Neural progenitor cell (in vitro differentiated cells): ENCODE results near the gene TCF7L1. TPM values are rescaled to one million over a fixed set of nuclear protein-coding genes. Genes with fewer than 3 reads are reported as not detected.

Experiments used
- DNase-seq: peaks from one replicate; pipeline ENCODE4 v3.0.0-alpha.2; 2016; ENCODE audit warnings: low spot score
- H2AFZ ChIP-seq: fragments of 200-600 bp; sonication (generic); replicated peaks from 2 replicates; pipeline ENCODE4 v1.6.1; 2016; ENCODE audit warnings: antibody characterized with exemption
- H3F3A ChIP-seq: fragments of 200-600 bp; sonication (generic); 2 replicates; pipeline ENCODE4 v1.6.1; 2016; ENCODE audit warnings: antibody characterized with exemption, low read depth
- H3K27ac ChIP-seq: fragments of 200-600 bp; sonication (generic); 2 replicates; pipeline ENCODE4 v1.5.1; 2016; ENCODE audit warnings: mild to moderate bottlenecking
- H3K27me3 ChIP-seq: fragments of 200-600 bp; sonication (generic); 2 replicates; pipeline ENCODE4 v1.6.1; 2016; ENCODE audit warnings: mild to moderate bottlenecking, moderate library complexity
- H3K36me3 ChIP-seq: fragments of 200-600 bp; sonication (generic); 2 replicates; pipeline ENCODE4 v1.5.1; 2016
- H3K4me1 ChIP-seq: fragments of 200-600 bp; sonication (generic); 2 replicates; pipeline ENCODE4 v1.6.1; 2016; ENCODE audit warnings: mixed run types
- H3K4me2 ChIP-seq: fragments of 200-600 bp; sonication (generic); 2 replicates; pipeline ENCODE4 v1.6.1; 2016
- H3K4me3 ChIP-seq: fragments of 200-600 bp; sonication (generic); 2 replicates; pipeline ENCODE4 v1.5.1; 2016
- H3K79me2 ChIP-seq: fragments of 200-600 bp; sonication (generic); 2 replicates; pipeline ENCODE4 v1.6.1; 2016; ENCODE audit warnings: low read depth
- H3K9ac ChIP-seq: fragments of 200-600 bp; sonication (generic); 2 replicates; pipeline ENCODE4 v1.6.1; 2016
- H3K9me3 ChIP-seq: fragments of 200-600 bp; sonication (generic); 2 replicates; pipeline ENCODE4 v1.5.1; 2016; ENCODE audit warnings: low read depth
- H4K20me1 ChIP-seq: fragments of 200-600 bp; sonication (generic); 2 replicates; pipeline ENCODE4 v1.6.1; 2016; ENCODE audit warnings: low read depth
- H3K27ac Mint-ChIP-seq: 3 replicates; pipeline ENCODE4 v1.8.0; 2021; ENCODE audit warnings: mixed read lengths
- H3K27me3 Mint-ChIP-seq: 2 replicates; pipeline ENCODE4 v1.8.0; 2022; ENCODE audit warnings: low read depth, mild to moderate bottlenecking, inconsistent platforms, moderate library complexity, mixed read lengths; ENCODE audit not compliant: insufficient read depth
- H3K36me3 Mint-ChIP-seq: 3 replicates; pipeline ENCODE4 v1.8.0; 2021; ENCODE audit warnings: mixed read lengths
- H3K4me1 Mint-ChIP-seq: 3 replicates; pipeline ENCODE4 v1.8.0; 2021; ENCODE audit warnings: mixed read lengths
- H3K4me3 Mint-ChIP-seq: 3 replicates; pipeline ENCODE4 v1.8.0; 2021; ENCODE audit warnings: mild to moderate bottlenecking, moderate library complexity, mixed read lengths
- H3K9me3 Mint-ChIP-seq: 3 replicates; pipeline ENCODE4 v1.8.0; 2020; ENCODE audit warnings: mixed read lengths
- CTCF ChIP-seq: fragments of 200-600 bp; sonication (generic); IDR thresholded peaks from 2 replicates; pipeline ENCODE4 v1.5.1; 2017; ENCODE audit warnings: antibody characterized with exemption, mild to moderate bottlenecking
- EZH2 ChIP-seq: fragments of 200-600 bp; sonication (generic); IDR thresholded peaks from 2 replicates; pipeline ENCODE4 v1.6.1; 2017; ENCODE audit warnings: antibody characterized with exemption, mild to moderate bottlenecking, moderate library complexity
- EZH2phosphoT487 ChIP-seq: fragments of 200-600 bp; sonication (generic); IDR thresholded peaks from 2 replicates; pipeline ENCODE4 v1.6.1; 2017; ENCODE audit warnings: antibody characterized with exemption
- total RNA-seq: library from RNA; depleted of rRNA; stranded (reverse); fragments of >200 nt; gene quantifications from 2 replicates; pipeline ENCODE4 v1.2.3, GENCODE V29; 2015; ENCODE audit warnings: low replicate concordance

TCF7L1 gene
- total RNA-seq, 1 donor from 2014 or later = 1.0 TPM

GRCh38 chr2:85253890-85254289, 120.7 kb downstream of the TCF7L1 start:
- Histone ChIP-seq H3K4me2 (peak overlapping the region; percentile 76), H3K27me3 (no peaks in the 10 kb centered on the region), H3K79me2 (peaks cover 45% of the 10 kb centered on the region), H4K20me1 (peaks cover 15% of the 10 kb centered on the region), H3K27ac (no peak overlapping the region), H3K9ac (no peak overlapping the region), H3K4me3 (no peak overlapping the region), H3F3A (peaks cover 65% of the 10 kb centered on the region), H3K4me1 (peaks cover 84% of the 10 kb centered on the region), H3K9me3 (no peaks in the 10 kb centered on the region), H3K36me3 (no peaks in the 10 kb centered on the region), H2AFZ (no peak overlapping the region)
- H3K36me3 Mint-ChIP-seq = no peaks in the 10 kb centered on the region
- no peaks in the 10 kb centered on the region for H3K9me3 Mint-ChIP-seq
- no peak overlapping the region for H3K27ac Mint-ChIP-seq
- TF ChIP-seq EZH2phosphoT487 = no peak
- TF ChIP-seq CTCF = no peak
- TF ChIP-seq EZH2 = no peak
- peaks cover 3% of the 10 kb centered on the region for H3K27me3 Mint-ChIP-seq
- peaks cover 78% of the 10 kb centered on the region for H3K4me1 Mint-ChIP-seq
- no peak for DNase-seq
- peak overlapping the region; percentile 19 for H3K4me3 Mint-ChIP-seq

- no peak for TF ChIP-seq EZH2phosphoT487
- peak; percentile 11 for TF ChIP-seq EZH2
- no peak for TF ChIP-seq CTCF
- DNase-seq = peak; percentile 37
- H4K20me1 ChIP-seq = peaks cover 15% of the 10 kb centered on the region
- H3K9me3 ChIP-seq = no peaks in the 10 kb centered on the region
- peaks cover 39% of the 10 kb centered on the region for H3K79me2 ChIP-seq
- no peaks in the 10 kb centered on the region for H3K36me3 ChIP-seq
- H3K4me1 Mint-ChIP-seq = peaks cover 78% of the 10 kb centered on the region
- peak overlapping the region; percentile 27 for H3K4me3 ChIP-seq
- peak overlapping the region; percentile 98 for H3K27ac ChIP-seq
- peaks cover 84% of the 10 kb centered on the region for H3K4me1 ChIP-seq
- H3K4me2 ChIP-seq = peak overlapping the region; percentile 76
- H3F3A ChIP-seq = peaks cover 65% of the 10 kb centered on the region
- H2AFZ ChIP-seq = no peak overlapping the region
- H3K27me3 Mint-ChIP-seq = peaks cover 3% of the 10 kb centered on the region
- peak overlapping the region; percentile 62 for H3K27ac Mint-ChIP-seq
- no peak overlapping the region for H3K9ac ChIP-seq
- H3K27me3 ChIP-seq = no peaks in the 10 kb centered on the region
- peak overlapping the region; percentile 84 for H3K4me3 Mint-ChIP-seq
- H3K9me3 Mint-ChIP-seq = no peaks in the 10 kb centered on the region
- no peaks in the 10 kb centered on the region for H3K36me3 Mint-ChIP-seq
Measured at GRCh38 chr2:85254540-85255300, 121.5 kb downstream of the TCF7L1 start.

GRCh38 chr2:85255456-85255812, 122.2 kb downstream of the TCF7L1 start:
- Histone ChIP-seq H3K4me3 (peak overlapping the region; percentile 27), H3K79me2 (peaks cover 40% of the 10 kb centered on the region), H4K20me1 (peaks cover 15% of the 10 kb centered on the region), H3K27ac (peak overlapping the region; percentile 98), H3K27me3 (no peaks in the 10 kb centered on the region), H3K4me2 (peak overlapping the region; percentile 76), H3K36me3 (no peaks in the 10 kb centered on the region), H3K4me1 (peaks cover 87% of the 10 kb centered on the region), H2AFZ (no peak overlapping the region), H3K9ac (no peak overlapping the region), H3F3A (peaks cover 71% of the 10 kb centered on the region), H3K9me3 (no peaks in the 10 kb centered on the region)
- H3K27ac Mint-ChIP-seq = peak overlapping the region; percentile 99
- no peak for DNase-seq
- TF ChIP-seq CTCF (no peak), EZH2 (no peak), EZH2phosphoT487 (no peak)
- H3K36me3 Mint-ChIP-seq = no peaks in the 10 kb centered on the region
- H3K4me1 Mint-ChIP-seq = peaks cover 83% of the 10 kb centered on the region
- H3K27me3 Mint-ChIP-seq = peaks cover 7% of the 10 kb centered on the region
- H3K4me3 Mint-ChIP-seq = peak overlapping the region; percentile 84
- H3K9me3 Mint-ChIP-seq = no peaks in the 10 kb centered on the region
